Osteocyte (in vitro differentiated cells): ENCODE results near the gene TSSC4. TPM values are rescaled to one million over a fixed set of nuclear protein-coding genes. Genes with fewer than 3 reads are reported as not detected.

Experiments used
- DNase-seq: peaks from one replicate; pipeline ENCODE4 v3.0.0; 2021; ENCODE audit warnings: mixed read lengths; ENCODE audit not compliant: unreplicated experiment; ENCODE audit errors: extremely low spot score
- H3K27ac Mint-ChIP-seq: one replicate; pipeline ENCODE4 v1.8.0; 2021; ENCODE audit warnings: mild to moderate bottlenecking, mixed read lengths; ENCODE audit not compliant: unreplicated experiment
- H3K27me3 Mint-ChIP-seq: one replicate; pipeline ENCODE4 v1.8.0; 2021; ENCODE audit warnings: mixed read lengths; ENCODE audit not compliant: unreplicated experiment
- H3K36me3 Mint-ChIP-seq: one replicate; pipeline ENCODE4 v1.8.0; 2021; ENCODE audit warnings: mixed read lengths; ENCODE audit not compliant: unreplicated experiment
- H3K4me1 Mint-ChIP-seq: one replicate; pipeline ENCODE4 v1.8.0; 2021; ENCODE audit warnings: mixed read lengths; ENCODE audit not compliant: unreplicated experiment
- H3K4me3 Mint-ChIP-seq: one replicate; pipeline ENCODE4 v1.8.0; 2021; ENCODE audit warnings: mild to moderate bottlenecking, moderate library complexity, mixed read lengths; ENCODE audit not compliant: unreplicated experiment
- H3K9me3 Mint-ChIP-seq: one replicate; pipeline ENCODE4 v1.8.0; 2021; ENCODE audit warnings: mixed read lengths; ENCODE audit not compliant: unreplicated experiment
- CTCF ChIP-seq: fragments of 200-600 bp; sonication (generic); IDR thresholded peaks from 2 replicates; pipeline ENCODE4 v1.5.0; 2021; ENCODE audit warnings: antibody characterized with exemption, mild to moderate bottlenecking, moderate library complexity
- total RNA-seq: library from RNA; stranded (reverse); gene quantifications from 2 replicates; pipeline ENCODE4 v1.2.1, GENCODE V29; 2021

TSSC4 gene
- total RNA-seq, 1 donor from 2014 or later: 50.6 TPM

DNA sequence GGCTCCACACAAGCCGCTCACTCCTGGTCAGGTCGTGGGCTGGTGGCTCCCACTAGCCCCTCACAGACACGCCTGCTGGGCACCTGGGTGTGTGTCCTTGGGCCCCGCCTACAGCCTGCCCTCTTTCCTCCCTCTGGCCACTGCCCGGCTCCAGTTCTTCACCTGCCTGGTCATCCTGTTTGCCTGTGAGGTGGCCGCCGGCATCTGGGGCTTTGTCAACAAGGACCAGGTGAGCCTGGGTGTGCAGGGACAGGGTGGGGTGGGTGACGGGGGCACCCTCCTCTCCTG, 5.8 kb upstream of the TSSC4 start:
- Mint-ChIP-seq H3K4me1 (peaks cover 25% of the 10 kb centered on the region), H3K27me3 (no peaks in the 10 kb centered on the region), H3K4me3 (no peak overlapping the region), H3K9me3 (no peaks in the 10 kb centered on the region), H3K36me3 (peaks cover 2% of the 10 kb centered on the region), H3K27ac (no peak overlapping the region)
- no peak for TF ChIP-seq CTCF
- no peak for DNase-seq

- Mint-ChIP-seq H3K36me3 (peaks cover 2% of the 10 kb centered on the region), H3K4me3 (no peak overlapping the region), H3K4me1 (peaks cover 20% of the 10 kb centered on the region), H3K27ac (no peak overlapping the region), H3K27me3 (no peaks in the 10 kb centered on the region), H3K9me3 (no peaks in the 10 kb centered on the region)
- no peak for DNase-seq
- no peak for TF ChIP-seq CTCF
These were observed 5.3 kb upstream of the TSSC4 start for GRCh38 chr11:2395211-2395730.

DNA sequence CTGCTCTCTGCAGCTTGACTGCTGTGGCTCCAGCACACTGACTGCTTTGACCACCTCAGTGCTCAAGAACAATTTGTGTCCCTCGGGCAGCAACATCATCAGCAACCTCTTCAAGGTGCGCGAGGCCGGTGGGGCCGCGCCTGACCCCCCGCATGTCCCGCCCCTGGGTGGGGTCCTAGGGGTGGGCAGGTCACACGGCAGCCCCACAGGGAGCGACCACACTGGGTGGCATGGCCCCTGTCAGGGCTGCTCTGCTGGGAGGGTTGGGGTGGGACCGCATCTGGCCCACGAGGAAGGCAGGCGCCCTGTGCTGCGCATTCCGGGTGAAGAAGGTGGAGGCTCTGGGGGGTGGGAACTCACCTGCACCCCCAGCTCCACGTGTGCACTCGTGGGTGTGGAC, 4.7 kb upstream of the TSSC4 start:
- H3K36me3 Mint-ChIP-seq: peaks cover 2% of the 10 kb centered on the region
- H3K9me3 Mint-ChIP-seq: no peaks in the 10 kb centered on the region
- no peak for TF ChIP-seq CTCF
- no peak for DNase-seq
- no peaks in the 10 kb centered on the region for H3K27me3 Mint-ChIP-seq
- H3K4me3 Mint-ChIP-seq: no peak overlapping the region
- H3K4me1 Mint-ChIP-seq: peaks cover 14% of the 10 kb centered on the region
- no peak overlapping the region for H3K27ac Mint-ChIP-seq

DNA sequence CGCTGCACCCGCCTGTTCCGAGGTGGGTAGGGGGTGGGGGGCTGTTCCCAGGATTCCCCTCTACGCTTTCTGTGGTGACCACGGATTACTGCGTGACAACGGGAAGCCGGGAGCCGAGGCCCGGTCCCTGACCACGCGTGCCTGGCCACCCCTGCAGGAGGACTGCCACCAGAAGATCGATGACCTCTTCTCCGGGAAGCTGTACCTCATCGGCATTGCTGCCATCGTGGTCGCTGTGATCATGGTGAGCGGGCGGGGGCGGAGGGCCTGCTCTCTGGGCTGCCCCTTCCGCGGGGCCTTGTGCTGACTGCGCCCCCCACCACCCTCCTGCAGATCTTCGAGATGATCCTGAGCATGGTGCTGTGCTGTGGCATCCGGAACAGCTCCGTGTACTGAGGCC, 4.1 kb upstream of the TSSC4 start:
- Mint-ChIP-seq H3K4me3 (no peak overlapping the region), H3K4me1 (peaks cover 16% of the 10 kb centered on the region), H3K36me3 (peaks cover 2% of the 10 kb centered on the region), H3K27ac (no peak overlapping the region), H3K27me3 (no peaks in the 10 kb centered on the region), H3K9me3 (no peaks in the 10 kb centered on the region)
- no peak for TF ChIP-seq CTCF
- no peak for DNase-seq

GRCh38 chr11:2397005-2397404, 3.5 kb upstream of the TSSC4 start:
- Mint-ChIP-seq H3K27me3 (no peaks in the 10 kb centered on the region), H3K4me3 (no peak overlapping the region), H3K27ac (no peak overlapping the region), H3K36me3 (peaks cover 2% of the 10 kb centered on the region), H3K9me3 (no peaks in the 10 kb centered on the region), H3K4me1 (peaks cover 20% of the 10 kb centered on the region)
- TF ChIP-seq CTCF: no peak
- DNase-seq: no peak
